Heart right ventricle (tissue), 16 donors: ENCODE measurements around the gene RIPOR2. TPM values are rescaled to one million over a fixed set of nuclear protein-coding genes. Genes with fewer than 3 reads are reported as not detected.
A peak's percentile ranks its signal among the peaks of the same experiment; 100 is the strongest.

Experiments used
- ATAC-seq, 8 donors: fragments of 200-7000 bp; cut with Tn5 transposase; one replicate each; pipeline ENCODE4 v1.9.1; 2020; ENCODE audit warnings: mild to moderate bottlenecking in 8 of 8, moderate library complexity in 8 of 8, moderate number of reproducible peaks in 1 of 8
- DNase-seq, 2 donors: peaks; one replicate each; pipeline ENCODE4 v3.0.0-alpha.2; 2020
- H3K27ac ChIP-seq, 10 donors: fragments of 200-600 bp; sonication (generic) in 2 of 10; one replicate each; pipeline versions ENCODE4 v1.5.0 to v1.8.0; 2020 to 2022; ENCODE audit warnings: mild to moderate bottlenecking in 3 of 10
- H3K27me3 ChIP-seq, 7 donors: fragments of 200-600 bp; one replicate each; pipeline ENCODE4 v1.8.0; 2021 to 2022; ENCODE audit warnings: mild to moderate bottlenecking in 2 of 7
- H3K36me3 ChIP-seq, 9 donors: fragments of 200-600 bp; sonication (generic) in 1 of 9; one replicate each; pipeline versions ENCODE4 v1.5.0 to v1.8.0; 2020 to 2022; ENCODE audit warnings: mild to moderate bottlenecking in 2 of 9
- H3K4me1 ChIP-seq, 9 donors: fragments of 200-600 bp; sonication (generic) in 1 of 9; one replicate each; pipeline versions ENCODE4 v1.5.0 to v1.8.0; 2020 to 2022; ENCODE audit warnings: mild to moderate bottlenecking in 4 of 9
- H3K4me3 ChIP-seq, 10 donors: fragments of 200-600 bp; sonication (generic) in 2 of 10; one replicate each; pipeline versions ENCODE4 v1.5.0 to v1.8.0; 2020 to 2022; ENCODE audit warnings: mild to moderate bottlenecking in 7 of 10, moderate library complexity in 2 of 10
- H3K9me3 ChIP-seq, 11 donors: fragments of 200-600 bp in 10 of 11; sonication (generic) in 2 of 11; one replicate each; pipeline versions ENCODE4 v1.5.0 to v1.8.0; 2013 to 2022; ENCODE audit warnings: mild to moderate bottlenecking in 2 of 11, control low read depth in 1 of 11, moderate library complexity in 1 of 11
- WGBS, 2 donors: extraction: QIAGEN DNeasy Blood & Tissue Kit; methylation state at CpG; one replicate each; pipeline ENCODE4 v1.1.7; 2013; ENCODE audit warnings: inconsistent platforms in 1 of 2; 5-methylcytosine and 5-hydroxymethylcytosine counted together
- intact Hi-C, 10 donors: fragments of 100-400 bp; cut with DNase I; formaldehyde crosslinking; loops; one replicate each; pipeline versions ENCODE4 v1.11.1 to v1.14.2; 2022
- polyA plus RNA-seq, 2 donors: library from polyadenylated mRNA; stranded (reverse); fragments of 200-250 nt; gene quantifications; one replicate each; pipeline ENCODE4 v1.2.3, GENCODE V29; 2013
- total RNA-seq, 10 donors: library from RNA; stranded (reverse); fragmentation: NEBNext Ultra II Directional in 3 of 10; extraction: Animal tissue kit (Norgen Biotek cat#: 25700) in 3 of 10; gene quantifications; one replicate each; pipeline versions ENCODE4 v1.2.1 to v1.2.4, GENCODE V29; 2021 to 2023
- TF ChIP-seq, protein P1 (sequence below), 9 donors: fragments of 200-600 bp; sonication (generic) in 2 of 9; IDR thresholded peaks; one replicate each; pipeline versions ENCODE4 v1.5.0 to v1.8.0; 2021 to 2022; ENCODE audit warnings: antibody characterized with exemption in 9 of 9, mild to moderate bottlenecking in 5 of 9, moderate library complexity in 1 of 9
- donor health status: Arrhythmogenic right ventricular cardiomyopathy.
- donor health status: ischemic (EF 13 %, LVEDD 7.1; RV severe dilation, severe dysfunction).
- donor health status: healthy with polysubstance abuse.
- donor health status: DM: no; HTN: yes; CAD: no.
- donor health status: DM: no; HTN: no; CAD: no.
- donor health status: ischemic (EF 25% LVEDD 6.9; RV normal size, moderate dysfunction).
- donor health status: ischemic (EF 25% LVEDD 5.7; RV mildly dilated, moderate dysfunction).
- donor health status: healthy.
- donor health status: DM: yes; HTN: yes; CAD: no.
- donor health status: Ischemic cardiomyopathy.
- donor health status: ischemic (EF 35%, LVEDD 5.7; RV mildly dilated, moderate dysfunction).
- donor health status: nonischemic (EF 11% LVEDD 7.7; RV severe dilation, severe dysfunction).
- donor health status: DM: yes; HTN: yes; CAD: no.
- donor health status: PGD.
- donor health status: ischemic (EF 29% LVEDD 5.4; RV normal size, mild dysfunction).
- donor health status: nonischemic (EF 23%, LVEDD 6.1; RV moderate dilation, normal function).

Gene RIPOR2
- total and polyA plus RNA-seq, 12 donors = 1.2 to 14.5 (median 3.6) TPM

DNA sequence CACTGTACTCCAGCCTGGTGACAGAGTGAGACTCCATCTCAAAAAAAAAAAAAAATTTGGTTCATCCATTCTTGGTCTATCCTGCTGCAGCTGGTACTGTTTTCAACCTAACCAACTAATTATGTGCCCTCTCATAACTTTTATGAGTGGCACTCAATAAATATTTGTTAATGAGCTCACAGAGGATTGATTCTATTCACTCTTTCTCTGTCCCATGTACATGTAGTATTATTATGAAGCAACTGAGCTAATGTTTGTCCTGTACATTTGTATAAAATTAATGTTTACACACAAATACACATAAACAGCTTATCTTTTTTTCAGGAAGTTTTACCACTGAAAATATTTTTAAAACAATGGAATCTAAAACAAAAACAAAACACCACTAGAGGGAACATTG, 10.1 kb downstream of the RIPOR2 start:
- no peak for ATAC-seq
- intact Hi-C loops = no loop called here
- peak overlapping the region in 1 of 10 donors; percentile 51 for H3K27ac ChIP-seq
- TF ChIP-seq, protein P1, sequence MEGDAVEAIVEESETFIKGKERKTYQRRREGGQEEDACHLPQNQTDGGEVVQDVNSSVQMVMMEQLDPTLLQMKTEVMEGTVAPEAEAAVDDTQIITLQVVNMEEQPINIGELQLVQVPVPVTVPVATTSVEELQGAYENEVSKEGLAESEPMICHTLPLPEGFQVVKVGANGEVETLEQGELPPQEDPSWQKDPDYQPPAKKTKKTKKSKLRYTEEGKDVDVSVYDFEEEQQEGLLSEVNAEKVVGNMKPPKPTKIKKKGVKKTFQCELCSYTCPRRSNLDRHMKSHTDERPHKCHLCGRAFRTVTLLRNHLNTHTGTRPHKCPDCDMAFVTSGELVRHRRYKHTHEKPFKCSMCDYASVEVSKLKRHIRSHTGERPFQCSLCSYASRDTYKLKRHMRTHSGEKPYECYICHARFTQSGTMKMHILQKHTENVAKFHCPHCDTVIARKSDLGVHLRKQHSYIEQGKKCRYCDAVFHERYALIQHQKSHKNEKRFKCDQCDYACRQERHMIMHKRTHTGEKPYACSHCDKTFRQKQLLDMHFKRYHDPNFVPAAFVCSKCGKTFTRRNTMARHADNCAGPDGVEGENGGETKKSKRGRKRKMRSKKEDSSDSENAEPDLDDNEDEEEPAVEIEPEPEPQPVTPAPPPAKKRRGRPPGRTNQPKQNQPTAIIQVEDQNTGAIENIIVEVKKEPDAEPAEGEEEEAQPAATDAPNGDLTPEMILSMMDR (IDR thresholded peaks at IDR 0.05) = no peak
- H3K36me3 ChIP-seq = no peaks in the 10 kb centered on the region
- no peaks in the 10 kb centered on the region for H3K27me3 ChIP-seq
- H3K4me3 ChIP-seq = no peak overlapping the region
- no peaks in the 10 kb centered on the region for H3K9me3 ChIP-seq
- peaks cover 0 to 80% (median 22%) of the 10 kb centered on the region in 9 donors for H3K4me1 ChIP-seq
- no peak for DNase-seq

DNA sequence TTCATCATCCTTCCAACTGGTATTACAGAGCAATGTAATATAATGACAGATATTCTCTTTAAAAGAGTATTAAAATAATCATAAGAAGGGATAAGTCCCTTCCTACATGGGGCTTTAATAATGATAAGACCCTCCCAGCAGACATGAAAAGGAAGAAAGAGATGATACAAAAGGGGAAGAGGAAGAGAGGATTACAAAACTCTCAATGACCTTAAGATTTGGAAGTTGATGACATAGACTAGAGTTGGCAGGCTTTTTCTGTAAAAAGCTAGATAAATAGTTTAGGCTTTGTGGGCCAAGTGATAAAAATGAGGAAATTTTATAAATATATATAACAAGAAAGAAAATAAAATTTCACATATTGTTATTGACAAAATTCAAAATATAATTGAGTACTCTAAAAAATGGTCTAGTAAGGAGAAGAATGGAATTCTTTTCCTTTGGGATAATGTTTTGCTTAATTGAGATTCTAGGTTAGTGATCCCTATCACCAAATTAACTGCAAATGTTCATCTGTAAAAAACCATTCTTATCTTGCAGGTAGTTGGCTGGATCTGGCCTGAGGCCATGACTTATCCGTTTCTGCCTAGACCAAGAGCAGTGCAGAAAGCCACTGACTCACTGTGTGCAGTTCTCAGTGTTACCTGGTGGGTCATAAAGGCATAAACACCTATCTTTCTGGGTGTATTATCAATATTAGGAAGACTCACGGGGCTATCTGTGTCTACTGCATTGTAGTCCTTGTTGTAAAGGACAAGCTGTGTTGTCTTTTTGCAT, 11.0 kb downstream of the RIPOR2 start:
- intact Hi-C loops = no loop called here
- Histone ChIP-seq H3K4me1 (peaks cover 0 to 80% (median 20%) of the 10 kb centered on the region in 9 donors), H3K9me3 (no peaks in the 10 kb centered on the region), H3K27me3 (no peaks in the 10 kb centered on the region), H3K27ac (peak overlapping the region in 1 of 10 donors; percentile 51), H3K4me3 (no peak overlapping the region), H3K36me3 (no peaks in the 10 kb centered on the region)
- DNase-seq (no peak), ATAC-seq (no peak)
- WGBS, 2 donors = 80 to 89% methylated on average over 2 of the region's 2 CpGs
- TF ChIP-seq, protein P1 (IDR thresholded peaks at IDR 0.05) = no peak

DNA sequence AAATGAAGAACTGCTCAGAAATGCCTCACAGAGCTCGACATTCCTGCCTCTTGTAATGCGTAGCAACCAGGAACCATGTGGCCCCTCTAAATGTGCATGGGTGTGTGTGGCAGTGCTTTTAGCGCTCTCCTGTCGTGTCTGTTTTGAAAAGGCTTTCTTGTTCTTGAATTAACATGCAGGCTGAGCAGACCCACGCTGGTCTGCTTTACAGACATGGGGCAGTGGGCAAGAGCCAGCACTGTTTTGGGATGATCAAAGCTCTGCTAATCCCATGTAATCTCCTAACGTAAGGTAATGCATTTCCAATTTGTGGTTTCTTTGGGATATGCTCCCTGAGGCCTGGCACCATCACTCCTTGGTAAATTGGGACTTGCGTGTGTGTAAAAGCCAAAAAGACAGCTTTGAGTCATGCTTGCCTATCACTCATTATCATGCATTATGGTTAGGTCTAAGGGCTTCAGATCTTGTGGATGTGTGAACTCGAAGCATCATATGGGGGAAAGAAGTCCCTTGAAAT, 11.8 kb downstream of the RIPOR2 start:
- WGBS, 2 donors = 89 to 90% methylated on average over 8 of the region's 8 CpGs
- Histone ChIP-seq H3K27ac (peak overlapping the region in 1 of 10 donors; percentile 51), H3K9me3 (no peaks in the 10 kb centered on the region), H3K36me3 (no peaks in the 10 kb centered on the region), H3K27me3 (no peaks in the 10 kb centered on the region), H3K4me3 (no peak overlapping the region), H3K4me1 (peaks cover 5 to 80% (median 21%) of the 10 kb centered on the region in 9 donors)
- ATAC-seq (no peak), DNase-seq (no peak)
- intact Hi-C loops = no loop called here
- TF ChIP-seq, protein P1 (IDR thresholded peaks at IDR 0.05) = no peak

DNA sequence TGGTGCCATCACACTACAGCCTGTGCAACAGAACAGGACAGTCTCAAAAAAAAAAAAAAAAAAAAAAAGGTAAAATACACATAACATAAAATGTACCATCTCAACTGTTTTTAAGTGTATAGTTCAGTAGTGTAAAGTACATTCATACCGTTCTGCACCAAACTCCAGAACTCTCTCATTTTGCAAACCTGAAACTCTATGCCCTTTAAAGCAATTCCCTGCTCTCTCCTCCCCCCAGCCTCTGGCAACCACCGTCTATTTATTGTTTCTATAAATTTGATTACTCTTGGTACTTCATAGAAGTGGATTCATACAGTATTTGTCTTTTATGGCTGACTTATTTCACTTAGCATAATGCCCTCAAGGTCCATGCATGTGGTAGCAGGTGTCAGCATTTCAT, 12.9 kb downstream of the RIPOR2 start:
- Histone ChIP-seq H3K4me3 (no peak overlapping the region), H3K36me3 (no peaks in the 10 kb centered on the region), H3K4me1 (peaks cover 8 to 80% (median 21%) of the 10 kb centered on the region in 9 donors), H3K27me3 (no peaks in the 10 kb centered on the region), H3K9me3 (no peaks in the 10 kb centered on the region), H3K27ac (no peak overlapping the region)
- 86 to 92% methylated on average over 2 of the region's 2 CpGs for WGBS, 2 donors
- TF ChIP-seq, protein P1 (IDR thresholded peaks at IDR 0.05) = no peak
- intact Hi-C loops = no loop called here
- DNase-seq (no peak), ATAC-seq (no peak)
